Transverse colon (tissue), 4 donors: ENCODE data around the gene PRG2. TPM values are rescaled to one million over a fixed set of nuclear protein-coding genes. Genes with fewer than 3 reads are reported as not detected.

Experiments used
- total RNA-seq, 4 donors: library from RNA; depleted of rRNA; stranded (reverse); fragments of >200 nt; gene quantifications; one replicate each; pipeline ENCODE4 v1.1.0, GENCODE V29; 2016

PRG2 gene
- total RNA-seq, 4 donors from 2014 or later = not detected

Other genes starting within 250 kb of the PRG2 start
- gene LRRC55, start 208.7 kb downstream of the PRG2 start, total RNA-seq = under 1 TPM in 2 of 4 donors, not detected in 2; 0.14 to 0.16 TPM
- 1 to 10 TPM in 2 of 4 donors, under 1 TPM in 1, not detected in 1; 0.68 to 2.6 (median 2.1) TPM for gene APLNR, start 153.4 kb downstream of the PRG2 start, total RNA-seq
- gene TNKS1BP1, start 65.7 kb downstream of the PRG2 start, total RNA-seq = 100 to 1,000 TPM in 3 of 4 donors, 10 to 100 TPM in 1; 74.3 to 122 (median 119) TPM
- 10 to 100 TPM; 32.0 to 59.4 (median 45.5) TPM for gene SSRP1, start 54.8 kb downstream of the PRG2 start, total RNA-seq
- gene P2RX3, start 52.3 kb downstream of the PRG2 start, total RNA-seq = not detected
- not detected for gene PRG3, start 9.5 kb downstream of the PRG2 start, total RNA-seq
- gene SLC43A3, start 36.5 kb upstream of the PRG2 start, total RNA-seq = 10 to 100 TPM in 3 of 4 donors, 1 to 10 TPM in 1; 6.0 to 35.9 (median 19.4) TPM
- gene RTN4RL2, start 69.9 kb upstream of the PRG2 start, total RNA-seq = under 1 TPM in 1 of 4 donors, not detected in 3; 0.48 TPM
- gene SLC43A1, start 125.1 kb upstream of the PRG2 start, total RNA-seq = 10 to 100 TPM in 3 of 4 donors, 1 to 10 TPM in 1; 7.5 to 30.4 (median 15.2) TPM
- gene TIMM10, start 140.1 kb upstream of the PRG2 start, total RNA-seq = 10 to 100 TPM in 2 of 4 donors, 1 to 10 TPM in 1, not detected in 1; 1.6 to 36.8 (median 34.0) TPM
- gene SMTNL1, start 146.9 kb upstream of the PRG2 start, total RNA-seq = not detected
- gene UBE2L6, start 177.0 kb upstream of the PRG2 start, total RNA-seq = 10 to 100 TPM; 15.3 to 24.3 (median 20.6) TPM
- 100 to 1,000 TPM in 2 of 4 donors, 10 to 100 TPM in 2; 65.7 to 143 (median 102) TPM for gene SERPING1, start 207.0 kb upstream of the PRG2 start, total RNA-seq